Osteoblast (primary cell): Measurements from ENCODE around the gene DECR2. TPM values are rescaled to one million over a fixed set of nuclear protein-coding genes. Genes with fewer than 3 reads are reported as not detected.

Experiments
- DNase-seq: peaks from one replicate; pipeline ENCODE4 v3.0.0; 2011; ENCODE audit warnings: low spot score, mixed read lengths; ENCODE audit not compliant: insufficient read length; ENCODE audit errors: missing footprints
- H2AFZ ChIP-seq: 2 replicates; pipeline ENCODE4 v1.6.0; 2011; ENCODE audit warnings: mild to moderate bottlenecking, low read length
- H3K27ac ChIP-seq: 2 replicates; pipeline ENCODE4 v1.5.1; 2011; ENCODE audit warnings: mild to moderate bottlenecking, low read depth, low read length, moderate library complexity
- H3K27me3 ChIP-seq: 2 replicates; pipeline ENCODE4 v1.6.0; 2012; ENCODE audit warnings: mild to moderate bottlenecking, control low read depth, inconsistent platforms, low read length, moderate library complexity; ENCODE audit not compliant: insufficient read depth
- H3K36me3 ChIP-seq: 2 replicates; pipeline ENCODE4 v1.5.1; 2011; ENCODE audit warnings: mild to moderate bottlenecking, low read length, control low read depth, moderate library complexity; ENCODE audit not compliant: insufficient read depth
- H3K4me1 ChIP-seq: 2 replicates; pipeline ENCODE4 v1.5.1; 2011; ENCODE audit warnings: mild to moderate bottlenecking, low read length, control low read depth, moderate library complexity; ENCODE audit not compliant: insufficient read depth
- H3K4me2 ChIP-seq: 2 replicates; pipeline ENCODE4 v1.6.0; 2011; ENCODE audit warnings: mild to moderate bottlenecking, low read length; ENCODE audit not compliant: insufficient read depth
- H3K4me3 ChIP-seq: fragments of 200-600 bp; sonication (generic); 3 replicates; pipeline ENCODE4 v1.5.1; 2012; ENCODE audit warnings: mild to moderate bottlenecking, low read length, inconsistent platforms; ENCODE audit not compliant: insufficient read depth
- H3K79me2 ChIP-seq: 2 replicates; pipeline ENCODE4 v1.6.0; 2012; ENCODE audit warnings: mild to moderate bottlenecking, low read length, control low read depth, inconsistent platforms; ENCODE audit not compliant: insufficient read depth
- H3K9me3 ChIP-seq: 2 replicates; pipeline ENCODE4 v1.5.1; 2011; ENCODE audit warnings: low read depth, low read length, control low read depth
- H4K20me1 ChIP-seq: 2 replicates; pipeline ENCODE4 v1.6.0; 2012; ENCODE audit warnings: mild to moderate bottlenecking, low read length, control low read depth; ENCODE audit not compliant: insufficient read depth
- small RNA-seq: library from RNA; depleted of rRNA; stranded (forward); fragments of <200 nt; gene quantifications from one replicate; pipeline ENCODE3, GENCODE V24; 2012
- total RNA-seq: library from RNA; depleted of rRNA; stranded (reverse); fragments of >200 nt; gene quantifications from 2 replicates; pipeline ENCODE4 v1.2.3, GENCODE V29; 2012
- TF ChIP-seq, protein P1 (sequence below): IDR thresholded peaks from 2 replicates; pipeline ENCODE4 v1.5.1; 2011; ENCODE audit warnings: mild to moderate bottlenecking, low read depth, low read length, moderate library complexity; ENCODE audit errors: extremely low read depth

Gene DECR2
- total RNA-seq, 1 donor: 18.1 TPM

- DNase-seq: no peak
- Histone ChIP-seq H3K27ac (no peak overlapping the region), H3K4me1 (peaks cover 8% of the 10 kb centered on the region), H3K4me2 (no peak overlapping the region), H3K27me3 (no peaks in the 10 kb centered on the region), H3K36me3 (peaks cover 3% of the 10 kb centered on the region), H3K79me2 (peaks cover 55% of the 10 kb centered on the region), H2AFZ (no peak overlapping the region), H3K4me3 (no peak overlapping the region), H4K20me1 (peaks cover 39% of the 10 kb centered on the region), H3K9me3 (no peaks in the 10 kb centered on the region)
- TF ChIP-seq, protein P1, sequence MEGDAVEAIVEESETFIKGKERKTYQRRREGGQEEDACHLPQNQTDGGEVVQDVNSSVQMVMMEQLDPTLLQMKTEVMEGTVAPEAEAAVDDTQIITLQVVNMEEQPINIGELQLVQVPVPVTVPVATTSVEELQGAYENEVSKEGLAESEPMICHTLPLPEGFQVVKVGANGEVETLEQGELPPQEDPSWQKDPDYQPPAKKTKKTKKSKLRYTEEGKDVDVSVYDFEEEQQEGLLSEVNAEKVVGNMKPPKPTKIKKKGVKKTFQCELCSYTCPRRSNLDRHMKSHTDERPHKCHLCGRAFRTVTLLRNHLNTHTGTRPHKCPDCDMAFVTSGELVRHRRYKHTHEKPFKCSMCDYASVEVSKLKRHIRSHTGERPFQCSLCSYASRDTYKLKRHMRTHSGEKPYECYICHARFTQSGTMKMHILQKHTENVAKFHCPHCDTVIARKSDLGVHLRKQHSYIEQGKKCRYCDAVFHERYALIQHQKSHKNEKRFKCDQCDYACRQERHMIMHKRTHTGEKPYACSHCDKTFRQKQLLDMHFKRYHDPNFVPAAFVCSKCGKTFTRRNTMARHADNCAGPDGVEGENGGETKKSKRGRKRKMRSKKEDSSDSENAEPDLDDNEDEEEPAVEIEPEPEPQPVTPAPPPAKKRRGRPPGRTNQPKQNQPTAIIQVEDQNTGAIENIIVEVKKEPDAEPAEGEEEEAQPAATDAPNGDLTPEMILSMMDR: no peak
These were observed 58.1 kb downstream of the DECR2 start for GRCh38 chr16:459761-460160.

DNA sequence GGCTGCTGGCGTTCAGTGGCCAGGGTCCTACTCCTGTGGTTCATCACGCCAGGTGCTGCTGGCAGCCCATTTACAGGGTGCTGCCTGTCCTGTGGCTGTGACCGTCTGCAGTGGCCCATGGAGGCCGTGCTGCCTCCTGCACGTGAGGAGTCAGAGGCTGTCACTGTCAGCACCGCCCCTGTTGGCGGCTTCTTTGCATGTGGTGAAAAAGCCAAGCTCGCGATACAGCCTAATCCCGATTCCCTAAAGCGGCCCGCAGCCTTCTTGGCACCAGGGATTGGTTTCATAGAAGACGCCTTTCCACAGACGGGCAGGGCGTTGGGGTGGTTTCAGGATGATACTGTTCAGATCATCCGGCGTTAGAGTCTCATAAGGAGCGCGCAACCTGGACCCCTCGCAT is 59.1 kb downstream of the DECR2 start:
- H3K4me1 ChIP-seq: peaks cover 8% of the 10 kb centered on the region
- H3K27me3 ChIP-seq: no peaks in the 10 kb centered on the region
- no peak overlapping the region for H3K4me3 ChIP-seq
- H2AFZ ChIP-seq: no peak overlapping the region
- TF ChIP-seq, protein P1: no peak
- peaks cover 41% of the 10 kb centered on the region for H4K20me1 ChIP-seq
- H3K79me2 ChIP-seq: peaks cover 52% of the 10 kb centered on the region
- no peak overlapping the region for H3K4me2 ChIP-seq
- no peak overlapping the region for H3K27ac ChIP-seq
- H3K36me3 ChIP-seq: peaks cover 3% of the 10 kb centered on the region
- no peaks in the 10 kb centered on the region for H3K9me3 ChIP-seq
- no peak for DNase-seq

Small RNA genes lying within 50 kb of the gene (small RNA-seq; reads per million reads assigned to genes)
- not detected for gene RF00019

Other genes starting within 250 kb of the DECR2 start
- gene HBZ, start 249.2 kb upstream of the DECR2 start, total RNA-seq: not detected in 2 replicates
- not detected in 2 replicates for gene HBM, start 235.9 kb upstream of the DECR2 start, total RNA-seq
- gene HBA2, start 229.0 kb upstream of the DECR2 start, total RNA-seq: not detected in 2 replicates
- not detected in 2 replicates for gene HBA1, start 225.2 kb upstream of the DECR2 start, total RNA-seq
- not detected in 2 replicates for gene HBQ1, start 221.4 kb upstream of the DECR2 start, total RNA-seq
- 44.8 and 46.0 TPM in 2 replicates for gene LUC7L, start 172.4 kb upstream of the DECR2 start, total RNA-seq
- 86.0 and 113 TPM in 2 replicates for gene FAM234A, start 167.1 kb upstream of the DECR2 start, total RNA-seq
- 0.36 and 0.59 TPM in 2 replicates for gene RGS11, start 125.9 kb upstream of the DECR2 start, total RNA-seq
- gene ARHGDIG, start 121.3 kb upstream of the DECR2 start, total RNA-seq: not detected in 2 replicates
- gene PDIA2, start 118.7 kb upstream of the DECR2 start, total RNA-seq: not detected in 2 replicates
- 21.5 and 21.7 TPM in 2 replicates for gene AXIN1, start 49.2 kb upstream of the DECR2 start, total RNA-seq
- gene MRPL28, start 31.3 kb upstream of the DECR2 start, total RNA-seq: 50.7 and 55.4 TPM in 2 replicates
- 40.1 and 54.3 TPM in 2 replicates for gene PGAP6, start 19.9 kb upstream of the DECR2 start, total RNA-seq
- gene NME4, start 4.7 kb upstream of the DECR2 start, total RNA-seq: 77.2 and 83.6 TPM in 2 replicates
- gene RAB11FIP3, start 23.8 kb downstream of the DECR2 start, total RNA-seq: 22.7 and 25.3 TPM in 2 replicates
- gene CAPN15, start 125.8 kb downstream of the DECR2 start, total RNA-seq: 25.3 and 27.1 TPM in 2 replicates
- under 0.01 TPM in 1 of 2 replicates, not detected in the other for gene PRR35, start 158.5 kb downstream of the DECR2 start, total RNA-seq
- 1.2 and 2.2 TPM in 2 replicates for gene NHLRC4, start 165.1 kb downstream of the DECR2 start, total RNA-seq
- gene PIGQ, start 168.1 kb downstream of the DECR2 start, total RNA-seq: 25.6 and 29.0 TPM in 2 replicates
- 11.2 and 13.3 TPM in 2 replicates for gene RAB40C, start 188.2 kb downstream of the DECR2 start, total RNA-seq
- gene WFIKKN1, start 229.1 kb downstream of the DECR2 start, total RNA-seq: under 0.01 and 0.36 TPM in 2 replicates
- gene METTL26, start 234.4 kb downstream of the DECR2 start, total RNA-seq: 72.8 and 76.0 TPM in 2 replicates
- 20.0 and 20.3 TPM in 2 replicates for gene MCRIP2, start 239.9 kb downstream of the DECR2 start, total RNA-seq
- 10.3 and 19.2 TPM in 2 replicates for gene WDR90, start 247.5 kb downstream of the DECR2 start, total RNA-seq